NCI-H1436 treated with DMSO at 0.1 percent for 48 hours (cell line): Measurements from ENCODE around the gene FNDC3B.

ENCODE experiments used
- DNase-seq: peaks from one replicate; lab custom pipeline; 2025; lab: John Stamatoyannopoulos, UW

FNDC3B gene

GRCh38 chr3:172135820-172136219 is 96.4 kb downstream of the FNDC3B start:
- DNase-seq, result no peak

- DNase-seq, result no peak
These were observed 97.0 kb downstream of the FNDC3B start for GRCh38 chr3:172136330-172136729.

- no peak for DNase-seq
These were observed 98.2 kb downstream of the FNDC3B start for GRCh38 chr3:172137287-172138192.

- no peak for DNase-seq
These were observed 98.8 kb downstream of the FNDC3B start for GRCh38 chr3:172138193-172138537.

GRCh38 chr3:172138792-172139507 is 99.6 kb downstream of the FNDC3B start:
- DNase-seq, result no peak

- no peak for DNase-seq
These were observed 100.3 kb downstream of the FNDC3B start for GRCh38 chr3:172139528-172140276.

- DNase-seq, result no peak
These were observed 101.4 kb downstream of the FNDC3B start for GRCh38 chr3:172140499-172141391.

GRCh38 chr3:172142051-172142863 is 102.9 kb downstream of the FNDC3B start:
- no peak for DNase-seq

- DNase-seq, result no peak
These were observed 103.6 kb downstream of the FNDC3B start for GRCh38 chr3:172142864-172143451.

- no peak for DNase-seq
These were observed 104.5 kb downstream of the FNDC3B start for GRCh38 chr3:172143739-172144497.

GRCh38 chr3:172144601-172145000 is 105.2 kb downstream of the FNDC3B start:
- no peak for DNase-seq

GRCh38 chr3:172145031-172145686 is 105.8 kb downstream of the FNDC3B start:
- DNase-seq, result no peak

- no peak for DNase-seq
These were observed 107.0 kb downstream of the FNDC3B start for GRCh38 chr3:172146349-172146748.

GRCh38 chr3:172147113-172147818 is 107.9 kb downstream of the FNDC3B start:
- no peak for DNase-seq

GRCh38 chr3:172148241-172148640 is 108.9 kb downstream of the FNDC3B start:
- no peak for DNase-seq

- no peak for DNase-seq
These were observed 109.6 kb downstream of the FNDC3B start for GRCh38 chr3:172148702-172149565.

GRCh38 chr3:172150268-172150667 is 110.9 kb downstream of the FNDC3B start:
- DNase-seq, result no peak
